GM12892 (cell line): ENCODE results near the gene TGFBR2.

ENCODE experiments used
- POLR2A ChIP-seq: IDR thresholded peaks from 2 replicates; pipeline ENCODE4 v1.6.1; 2011; ENCODE audit warnings: low read depth, low read length, control low read depth
- TAF1 ChIP-seq: IDR thresholded peaks from 2 replicates; pipeline ENCODE4 v1.6.1; 2011; ENCODE audit warnings: low read depth, mild to moderate bottlenecking, control low read depth, low read length, borderline replicate concordance

DNA sequence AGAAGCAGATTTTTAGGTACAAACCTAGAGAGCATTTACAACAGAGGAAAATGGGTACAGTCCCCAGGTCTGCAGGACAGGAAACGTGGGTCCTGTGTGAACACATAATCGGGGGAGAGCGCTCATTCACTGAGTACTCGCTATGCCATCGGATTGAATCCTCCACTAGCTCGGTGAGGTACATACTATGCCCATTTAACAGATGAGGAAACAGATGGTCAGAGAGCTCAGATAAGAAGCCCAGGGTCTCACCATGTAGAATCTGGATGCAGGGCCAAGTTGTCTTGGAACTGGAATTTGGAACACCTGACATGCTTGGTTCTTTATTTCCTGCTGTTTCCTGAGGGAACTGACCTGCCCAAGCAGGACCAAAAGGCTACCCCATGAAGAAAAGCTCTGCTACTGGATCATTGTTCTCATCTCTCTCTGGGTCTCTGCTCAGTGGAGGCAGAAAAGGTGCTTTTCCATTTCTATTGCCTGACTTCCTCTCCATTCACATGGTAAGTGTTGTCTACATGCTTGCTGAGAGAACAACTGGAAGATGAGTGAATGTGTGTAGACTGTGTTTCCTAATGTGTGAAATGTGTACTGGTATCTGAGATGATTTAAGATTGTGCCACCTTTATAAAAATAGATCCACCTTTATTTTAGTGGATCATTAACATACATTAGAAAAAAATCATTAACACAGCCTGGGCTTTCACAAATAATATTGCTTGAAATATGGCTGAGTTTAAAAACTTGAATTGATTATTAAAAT, 89.1 kb downstream of the TGFBR2 start:
- TF ChIP-seq TAF1 (no peak), POLR2A (no peak)
